H9 (cell line): ENCODE data around the gene CDH4. TPM values are rescaled to one million over a fixed set of nuclear protein-coding genes. Genes with fewer than 3 reads are reported as not detected.

Source experiments
- DNase-seq: peaks from one replicate; pipeline ENCODE4 v3.0.0-alpha.2; 2017
- H2AFZ ChIP-seq: one replicate; pipeline ENCODE4 v1.6.1; 2013; ENCODE audit warnings: mild to moderate bottlenecking, low read length, control low read depth, moderate library complexity
- H2AK5ac ChIP-seq: 2 replicates; pipeline ENCODE4 v1.6.1; 2013; ENCODE audit warnings: low read length, control low read depth, mixed read lengths; ENCODE audit not compliant: insufficient read length
- H2BK120ac ChIP-seq: one replicate; pipeline ENCODE4 v1.6.1; 2013; ENCODE audit warnings: low read depth, mild to moderate bottlenecking, low read length, control low read depth, inconsistent platforms; ENCODE audit not compliant: poor library complexity, severe bottlenecking
- H2BK12ac ChIP-seq: 2 replicates; pipeline ENCODE4 v1.6.1; 2013; ENCODE audit warnings: low read length, control low read depth, mixed read lengths, low read depth; ENCODE audit not compliant: insufficient read length
- H2BK15ac ChIP-seq: 2 replicates; pipeline ENCODE4 v1.6.1; 2013; ENCODE audit warnings: low read depth, low read length, control low read depth
- H2BK20ac ChIP-seq: one replicate; pipeline ENCODE4 v1.6.1; 2013; ENCODE audit warnings: low read depth, mild to moderate bottlenecking, low read length, control low read depth, inconsistent platforms; ENCODE audit not compliant: poor library complexity, severe bottlenecking
- H2BK5ac ChIP-seq: 2 replicates; pipeline ENCODE4 v1.6.1; 2013; ENCODE audit warnings: low read length, control low read depth, mixed read lengths; ENCODE audit not compliant: insufficient read length
- H3K14ac ChIP-seq: 2 replicates; pipeline ENCODE4 v1.6.1; 2013; ENCODE audit warnings: low read length, control low read depth; ENCODE audit not compliant: insufficient read depth
- H3K18ac ChIP-seq: 2 replicates; pipeline ENCODE4 v1.6.1; 2013; ENCODE audit warnings: low read depth, mild to moderate bottlenecking, mixed read lengths, low read length, control low read depth; ENCODE audit not compliant: insufficient read length
- H3K23ac ChIP-seq: 2 replicates; pipeline ENCODE4 v1.6.1; 2013; ENCODE audit warnings: low read length, control low read depth, mixed read lengths, low read depth; ENCODE audit not compliant: insufficient read length
- H3K23me2 ChIP-seq: 2 replicates; pipeline ENCODE4 v1.6.1; 2013; ENCODE audit warnings: low read depth, mild to moderate bottlenecking, mixed read lengths, low read length, control low read depth; ENCODE audit not compliant: insufficient read length, poor library complexity, severe bottlenecking
- H3K27ac ChIP-seq: 2 replicates; pipeline ENCODE4 v1.5.1; 2013; ENCODE audit warnings: low read length, control low read depth, mixed read lengths, low read depth; ENCODE audit not compliant: insufficient read length
- H3K27me3 ChIP-seq: 2 replicates; pipeline ENCODE4 v1.6.1; 2013; ENCODE audit warnings: low read length, control low read depth, inconsistent platforms; ENCODE audit not compliant: insufficient read depth
- H3K4ac ChIP-seq: 2 replicates; pipeline ENCODE4 v1.6.1; 2013; ENCODE audit warnings: low read depth, mild to moderate bottlenecking, control low read depth, inconsistent platforms, low read length, moderate library complexity
- H3K4me1 ChIP-seq: 2 replicates; pipeline ENCODE4 v1.6.1; 2013; ENCODE audit warnings: low read length, control low read depth, inconsistent platforms; ENCODE audit not compliant: insufficient read depth
- H3K4me2 ChIP-seq: 2 replicates; pipeline ENCODE4 v1.6.1; 2013; ENCODE audit warnings: low read length, control low read depth, mixed read lengths; ENCODE audit not compliant: insufficient read length, insufficient read depth
- H3K56ac ChIP-seq: 2 replicates; pipeline ENCODE4 v1.6.1; 2013; ENCODE audit warnings: low read depth, mild to moderate bottlenecking, mixed read lengths, low read length, control low read depth; ENCODE audit not compliant: insufficient read length
- H3K79me1 ChIP-seq: 2 replicates; pipeline ENCODE4 v1.6.1; 2013; ENCODE audit warnings: low read depth, mild to moderate bottlenecking, moderate library complexity, low read length, control low read depth, inconsistent platforms; ENCODE audit not compliant: insufficient read depth, poor library complexity, severe bottlenecking
- H3K79me2 ChIP-seq: 2 replicates; pipeline ENCODE4 v1.6.1; 2013; ENCODE audit warnings: low read length, control low read depth, inconsistent platforms; ENCODE audit not compliant: insufficient read depth
- H3K9ac ChIP-seq: 2 replicates; pipeline ENCODE4 v1.6.1; 2013; ENCODE audit warnings: low read length, control low read depth, mixed read lengths; ENCODE audit not compliant: insufficient read length; ENCODE audit errors: extremely low read depth
- H3K9me3 ChIP-seq: one replicate; pipeline ENCODE4 v1.6.1; 2013; ENCODE audit warnings: low read depth, low read length, inconsistent platforms; ENCODE audit not compliant: control insufficient read depth
- H3T11ph ChIP-seq: one replicate; pipeline ENCODE4 v1.6.1; 2013; ENCODE audit warnings: mild to moderate bottlenecking, low read length, control low read depth, inconsistent platforms
- H4K20me1 ChIP-seq: one replicate; pipeline ENCODE4 v1.6.1; 2013; ENCODE audit not compliant: control insufficient read depth, insufficient read length, insufficient read depth
- H4K5ac ChIP-seq: 2 replicates; pipeline ENCODE4 v1.6.1; 2013; ENCODE audit warnings: low read depth, mild to moderate bottlenecking, mixed read lengths, low read length, control low read depth; ENCODE audit not compliant: insufficient read length
- H4K8ac ChIP-seq: replicated peaks from 2 replicates; pipeline ENCODE4 v1.6.1; 2013; ENCODE audit warnings: low read length, control low read depth, mixed read lengths, low read depth; ENCODE audit not compliant: insufficient read length
- H4K91ac ChIP-seq: 2 replicates; pipeline ENCODE4 v1.6.1; 2013; ENCODE audit warnings: low read depth, mild to moderate bottlenecking, moderate library complexity, mixed read lengths, low read length, control low read depth; ENCODE audit not compliant: insufficient read length
- H3K27ac Mint-ChIP-seq, 3 experiments: 2 replicates in 2 of 3; 3 replicates in 1 of 3; pipeline ENCODE4 v1.8.0; 2020 to 2021; ENCODE audit warnings: mixed read lengths in 3 of 3, mild to moderate bottlenecking in 1 of 3, moderate library complexity in 1 of 3
- H3K27me3 Mint-ChIP-seq: 2 replicates; pipeline ENCODE4 v1.8.0; 2021; ENCODE audit warnings: low read depth, mild to moderate bottlenecking, moderate library complexity, mixed read lengths
- H3K36me3 Mint-ChIP-seq, 3 experiments: 2 replicates in 2 of 3; 3 replicates in 1 of 3; pipeline ENCODE4 v1.8.0; 2020 to 2021; ENCODE audit warnings: low read depth in 3 of 3, mixed read lengths in 3 of 3; ENCODE audit not compliant: insufficient read depth in 1 of 3
- H3K4me1 Mint-ChIP-seq, 2 experiments: 2 replicates each; pipeline ENCODE4 v1.8.0; 2020; ENCODE audit warnings: mixed read lengths in 2 of 2
- H3K4me3 Mint-ChIP-seq, 2 experiments: 2 replicates in 1 of 2; 3 replicates in 1 of 2; pipeline ENCODE4 v1.8.0; 2020 to 2021; ENCODE audit warnings: mild to moderate bottlenecking in 2 of 2, mixed read lengths in 2 of 2, moderate library complexity in 1 of 2
- H3K9me3 Mint-ChIP-seq, 2 experiments: 2 replicates in 1 of 2; 3 replicates in 1 of 2; pipeline ENCODE4 v1.8.0; 2020; ENCODE audit warnings: mild to moderate bottlenecking in 2 of 2, mixed read lengths in 2 of 2, moderate library complexity in 1 of 2
- CTCF ChIP-seq: fragments of 200-600 bp; sonication (generic); conservative IDR thresholded peaks from 3 replicates; pipeline ENCODE4 v1.8.0; 2021; ENCODE audit warnings: antibody characterized with exemption, mild to moderate bottlenecking
- WGBS: extraction: QIAGEN DNeasy Blood & Tissue Kit; methylation state at CpG from one replicate; pipeline ENCODE4 v1.1.7; 2013; ENCODE audit warnings: missing lambda C conversion rate, low lambda C conversion rate, mixed read lengths; ENCODE audit not compliant: insufficient read length; ENCODE audit errors: extremely low coverage; 5-methylcytosine and 5-hydroxymethylcytosine counted together
- total RNA-seq: library from RNA; stranded (reverse); gene quantifications from 2 replicates; pipeline ENCODE4 v1.2.1, GENCODE V29; 2021

CDH4 gene
- total RNA-seq, 1 experiment from 2014 or later, result 3.0 TPM

- no peaks in the 10 kb centered on the region for H3K79me1 ChIP-seq
- no peak overlapping the region for H2AK5ac ChIP-seq
- Mint-ChIP-seq H3K4me1 (peaks cover 8 to 16% of the 10 kb centered on the region in 2 experiments; a peak in 3 of 4 replicates), H3K9me3 (peaks cover 2 to 4% of the 10 kb centered on the region in 2 experiments; a peak in 2 of 5 replicates), H3K36me3 (peaks cover 0 to 2% (median 2%) of the 10 kb centered on the region in 3 experiments; a peak in 2 of 7 replicates), H3K4me3 (no peak overlapping the region), H3K27ac (no peak overlapping the region), H3K27me3 (no peaks in the 10 kb centered on the region; the same call in 1 of the 2 replicates)
- H4K20me1 ChIP-seq, result no peaks in the 10 kb centered on the region
- TF ChIP-seq CTCF, result no peak
- no peak overlapping the region for H3K27ac ChIP-seq
- no peak overlapping the region for H3K9ac ChIP-seq
- no peak for DNase-seq
- H2BK15ac ChIP-seq, result no peak overlapping the region
- no peak overlapping the region for H3K4ac ChIP-seq
- H3K79me2 ChIP-seq, result no peaks in the 10 kb centered on the region
- no peak overlapping the region for H2BK5ac ChIP-seq
- H3T11ph ChIP-seq, result no peak overlapping the region
- H4K8ac ChIP-seq, result no peak overlapping the region
- no peak overlapping the region for H2BK12ac ChIP-seq
- H2BK120ac ChIP-seq, result no peak overlapping the region
- H3K56ac ChIP-seq, result no peak overlapping the region
- no CpG with 5 or more reads among the region's 7 CpGs for WGBS
- H4K91ac ChIP-seq, result no peak overlapping the region
- no peak overlapping the region for H3K14ac ChIP-seq
- H2BK20ac ChIP-seq, result no peak overlapping the region
- no peaks in the 10 kb centered on the region for H3K23me2 ChIP-seq
- H3K9me3 ChIP-seq, result no peaks in the 10 kb centered on the region
- H3K4me2 ChIP-seq, result no peak overlapping the region
- H3K27me3 ChIP-seq, result no peaks in the 10 kb centered on the region
- H2AFZ ChIP-seq, result no peak overlapping the region
- no peak overlapping the region for H4K5ac ChIP-seq
- no peak overlapping the region for H3K23ac ChIP-seq
- H3K18ac ChIP-seq, result no peak overlapping the region
- H3K4me1 ChIP-seq, result no peaks in the 10 kb centered on the region
Measured at GRCh38 chr20:61949363-61949713, 697.3 kb downstream of the CDH4 start.
